SU-DHL-6 (cell line): ENCODE data around the gene SRRM1.

ENCODE experiments used
- H2AFZ ChIP-seq: fragments of 200-600 bp; sonication (generic); 2 replicates; pipeline ENCODE4 v1.6.1; 2014; ENCODE audit warnings: low read depth, mild to moderate bottlenecking, moderate library complexity, mixed read lengths, antibody characterized with exemption, low read length; ENCODE audit not compliant: severe bottlenecking
- H3F3A ChIP-seq: fragments of 200-600 bp; shearing (Covaris generic); 2 replicates; pipeline ENCODE4 v1.6.0; 2016; ENCODE audit warnings: antibody characterized with exemption, mild to moderate bottlenecking; ENCODE audit not compliant: insufficient read depth
- H3K27ac ChIP-seq: fragments of 200-600 bp; sonication (generic); 2 replicates; pipeline ENCODE4 v1.5.1; 2016; ENCODE audit warnings: low read depth, mild to moderate bottlenecking, low read length, moderate library complexity, mixed read lengths
- H3K27me3 ChIP-seq: fragments of 200-600 bp; sonication (generic), shearing (Covaris generic); 2 replicates; pipeline ENCODE4 v1.6.0; 2014; ENCODE audit warnings: mild to moderate bottlenecking, low read length
- H3K36me3 ChIP-seq: fragments of 200-600 bp; sonication (generic); 2 replicates; pipeline ENCODE4 v1.6.1; 2014; ENCODE audit warnings: mild to moderate bottlenecking, low read length, mixed read lengths
- H3K4me2 ChIP-seq: fragments of 300-600, 200-600 bp; shearing (Covaris generic), sonication (generic); 2 replicates; pipeline ENCODE4 v1.6.0; 2014; ENCODE audit warnings: low read length, low read depth, mild to moderate bottlenecking; ENCODE audit not compliant: poor library complexity, severe bottlenecking
- H3K4me3 ChIP-seq: fragments of 200-600 bp; sonication (generic); 2 replicates; pipeline ENCODE4 v1.5.1; 2014; ENCODE audit warnings: antibody characterized with exemption, low read length, mild to moderate bottlenecking, mixed read lengths; ENCODE audit not compliant: insufficient read depth, poor library complexity, severe bottlenecking
- H3K79me2 ChIP-seq: fragments of 200-600 bp; sonication (generic); 2 replicates; pipeline ENCODE4 v1.6.1; 2014; ENCODE audit warnings: mild to moderate bottlenecking, low read length, moderate library complexity; ENCODE audit not compliant: insufficient read depth
- H3K9ac ChIP-seq: fragments of 200-600 bp; sonication (generic); 2 replicates; pipeline ENCODE4 v1.7.0; 2014; ENCODE audit warnings: mild to moderate bottlenecking, low read length
- H3K9me2 ChIP-seq: fragments of 200-600 bp; sonication (generic); replicated peaks from 2 replicates; pipeline ENCODE4 v1.6.1; 2014; ENCODE audit warnings: low read length; ENCODE audit not compliant: insufficient read depth
- H3K9me3 ChIP-seq: fragments of 200-600 bp; sonication (generic); 2 replicates; pipeline ENCODE4 v1.6.1; 2014; ENCODE audit warnings: low read length, mixed read lengths; ENCODE audit not compliant: insufficient read depth
- H4K20me1 ChIP-seq: fragments of 200-600 bp; sonication (generic); 2 replicates; pipeline ENCODE4 v1.6.1; 2014; ENCODE audit warnings: low read depth, mild to moderate bottlenecking, antibody characterized with exemption, low read length, moderate library complexity, mixed read lengths
- EZH2phosphoT487 ChIP-seq: fragments of 200-600 bp; sonication (generic), shearing (Covaris generic); conservative IDR thresholded peaks from 2 replicates; pipeline ENCODE4 v1.6.1; 2018; ENCODE audit warnings: mild to moderate bottlenecking, antibody characterized with exemption, low read length, moderate library complexity, mixed read lengths
- TF ChIP-seq, protein P1 (sequence below): fragments of 200-600 bp; sonication (generic); IDR thresholded peaks from one replicate; pipeline ENCODE4 v1.5.1; 2017; ENCODE audit warnings: antibody characterized with exemption, mild to moderate bottlenecking, low read length, moderate library complexity; ENCODE audit not compliant: insufficient read depth, poor library complexity, severe bottlenecking

The SRRM1 gene

DNA sequence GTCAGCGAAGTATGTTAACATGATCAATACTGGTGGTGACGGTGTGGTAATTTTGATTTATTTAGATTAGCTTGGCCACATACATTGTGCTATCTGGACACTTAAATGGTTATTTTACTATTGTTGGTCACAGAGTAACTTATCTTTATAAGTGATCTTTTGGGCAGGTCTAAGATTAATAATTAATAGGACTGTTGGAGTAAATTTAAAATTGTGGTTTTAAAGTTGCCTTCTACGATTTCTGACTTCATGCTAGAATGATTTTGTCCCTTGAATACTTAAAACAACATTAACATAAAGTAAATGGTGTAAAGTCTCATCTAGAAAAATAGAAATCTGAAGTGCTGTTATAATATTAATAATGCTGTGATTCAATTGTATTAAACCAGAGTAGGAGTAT is 14.7 kb downstream of the SRRM1 start:
- no peak overlapping the region for H3K9ac ChIP-seq
- H3K4me2 ChIP-seq, result no peak overlapping the region
- H2AFZ ChIP-seq, result no peak overlapping the region
- no peaks in the 10 kb centered on the region for H3K9me3 ChIP-seq
- H3K9me2 ChIP-seq, result no peaks in the 10 kb centered on the region
- no peak overlapping the region for H3K27ac ChIP-seq
- peaks cover 86% of the 10 kb centered on the region for H3K36me3 ChIP-seq
- TF ChIP-seq, protein P1, sequence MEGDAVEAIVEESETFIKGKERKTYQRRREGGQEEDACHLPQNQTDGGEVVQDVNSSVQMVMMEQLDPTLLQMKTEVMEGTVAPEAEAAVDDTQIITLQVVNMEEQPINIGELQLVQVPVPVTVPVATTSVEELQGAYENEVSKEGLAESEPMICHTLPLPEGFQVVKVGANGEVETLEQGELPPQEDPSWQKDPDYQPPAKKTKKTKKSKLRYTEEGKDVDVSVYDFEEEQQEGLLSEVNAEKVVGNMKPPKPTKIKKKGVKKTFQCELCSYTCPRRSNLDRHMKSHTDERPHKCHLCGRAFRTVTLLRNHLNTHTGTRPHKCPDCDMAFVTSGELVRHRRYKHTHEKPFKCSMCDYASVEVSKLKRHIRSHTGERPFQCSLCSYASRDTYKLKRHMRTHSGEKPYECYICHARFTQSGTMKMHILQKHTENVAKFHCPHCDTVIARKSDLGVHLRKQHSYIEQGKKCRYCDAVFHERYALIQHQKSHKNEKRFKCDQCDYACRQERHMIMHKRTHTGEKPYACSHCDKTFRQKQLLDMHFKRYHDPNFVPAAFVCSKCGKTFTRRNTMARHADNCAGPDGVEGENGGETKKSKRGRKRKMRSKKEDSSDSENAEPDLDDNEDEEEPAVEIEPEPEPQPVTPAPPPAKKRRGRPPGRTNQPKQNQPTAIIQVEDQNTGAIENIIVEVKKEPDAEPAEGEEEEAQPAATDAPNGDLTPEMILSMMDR, result no peak
- no peak for TF ChIP-seq EZH2phosphoT487
- H4K20me1 ChIP-seq, result peaks cover 30% of the 10 kb centered on the region
- H3K4me3 ChIP-seq, result no peak overlapping the region
- H3K27me3 ChIP-seq, result no peaks in the 10 kb centered on the region
- peaks cover 29% of the 10 kb centered on the region for H3F3A ChIP-seq
- H3K79me2 ChIP-seq, result peaks cover 72% of the 10 kb centered on the region

DNA sequence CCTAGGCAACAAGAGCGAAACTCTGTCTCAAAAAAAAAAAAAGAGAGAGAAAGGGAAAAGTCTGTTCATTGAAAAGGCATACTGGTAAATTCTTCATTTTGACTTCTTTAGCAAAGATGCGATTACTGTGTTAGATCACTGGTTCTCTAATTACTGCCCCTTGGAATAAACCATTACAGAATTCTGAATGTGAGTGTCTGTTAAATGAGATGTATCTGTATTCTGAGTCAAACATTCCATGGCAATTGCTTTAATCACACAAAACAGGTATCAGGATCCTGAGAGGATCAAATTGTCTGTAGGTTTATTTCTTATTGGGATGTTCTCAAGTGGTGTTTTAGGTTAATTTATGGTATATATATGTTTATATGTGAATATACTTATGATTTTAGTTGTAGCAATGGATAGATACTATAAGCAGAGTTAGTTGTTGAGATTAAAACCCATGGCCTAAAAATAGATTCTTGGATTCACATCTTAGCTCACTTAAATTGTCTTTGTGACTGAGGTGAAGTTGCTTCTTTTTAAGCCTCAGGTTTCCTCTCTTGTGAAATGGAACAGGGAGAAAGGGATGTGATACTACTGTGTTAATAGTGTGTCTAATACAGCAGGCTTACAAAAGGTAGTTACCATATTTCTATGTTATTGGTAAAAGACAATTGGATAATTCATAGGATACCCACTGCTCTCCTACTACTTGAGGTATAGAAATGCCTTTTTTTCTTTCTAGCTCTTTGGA is 16.2 kb downstream of the SRRM1 start:
- H3K4me2 ChIP-seq, result no peak overlapping the region
- H4K20me1 ChIP-seq, result peaks cover 26% of the 10 kb centered on the region
- no peak overlapping the region for H2AFZ ChIP-seq
- peaks cover 25% of the 10 kb centered on the region; the same call in 1 of the 2 replicates for H3F3A ChIP-seq
- no peak overlapping the region for H3K27ac ChIP-seq
- TF ChIP-seq, protein P1, result no peak
- no peak for TF ChIP-seq EZH2phosphoT487
- H3K9me3 ChIP-seq, result no peaks in the 10 kb centered on the region
- no peak overlapping the region for H3K9ac ChIP-seq
- no peaks in the 10 kb centered on the region for H3K9me2 ChIP-seq
- no peak overlapping the region for H3K4me3 ChIP-seq
- H3K36me3 ChIP-seq, result peaks cover 80% of the 10 kb centered on the region
- no peaks in the 10 kb centered on the region for H3K27me3 ChIP-seq
- H3K79me2 ChIP-seq, result peaks cover 74% of the 10 kb centered on the region

DNA sequence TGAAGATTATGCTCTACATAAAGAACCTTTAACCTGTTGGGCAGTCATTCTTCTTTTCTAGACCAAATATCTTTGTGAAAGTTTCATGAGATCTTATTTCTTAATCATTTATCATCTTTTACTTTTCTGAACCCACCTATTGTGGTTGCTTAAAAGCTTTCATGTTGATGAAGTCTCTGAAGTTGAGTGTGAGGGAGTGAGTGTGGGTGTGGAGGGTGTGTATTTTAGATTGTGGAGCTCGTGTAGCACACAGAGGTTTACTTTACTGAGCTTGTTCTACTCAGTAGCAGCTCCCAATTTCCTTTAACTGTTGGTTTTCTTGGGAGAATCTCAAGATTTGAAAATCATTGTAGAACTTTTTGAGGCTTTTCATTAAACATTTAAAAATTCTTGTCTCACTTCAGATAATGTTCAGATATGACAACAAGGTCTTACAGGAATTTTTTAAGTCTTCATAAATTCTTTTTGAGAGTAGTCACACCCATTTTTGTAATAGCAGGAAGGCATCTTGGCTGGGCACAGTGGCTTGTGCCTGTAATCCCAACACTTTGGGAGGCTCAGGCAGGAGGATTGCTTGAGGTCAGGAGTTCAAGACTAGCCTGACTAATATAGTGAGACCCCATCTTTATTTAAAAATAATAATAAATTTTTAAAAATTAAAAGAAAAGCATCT is 17.0 kb downstream of the SRRM1 start:
- Histone ChIP-seq H2AFZ (no peak overlapping the region), H3K27ac (no peak overlapping the region), H3K9me2 (no peaks in the 10 kb centered on the region), H3K9me3 (no peaks in the 10 kb centered on the region), H3K4me3 (no peak overlapping the region), H3K4me2 (no peak overlapping the region), H3F3A (peaks cover 25% of the 10 kb centered on the region; the same call in 1 of the 2 replicates), H3K36me3 (peaks cover 79% of the 10 kb centered on the region), H3K79me2 (peaks cover 68% of the 10 kb centered on the region), H3K9ac (no peak overlapping the region), H3K27me3 (no peaks in the 10 kb centered on the region), H4K20me1 (peaks cover 28% of the 10 kb centered on the region)
- no peak for TF ChIP-seq EZH2phosphoT487
- TF ChIP-seq, protein P1, result no peak
